Adipocyte (in vitro differentiated cells): Measurements from ENCODE around the gene ADAM23.

Experiments
- DNase-seq: peaks from one replicate; pipeline ENCODE4 v3.0.0-alpha.2; 2015; ENCODE audit warnings: low read depth
- H3K27me3 ChIP-seq: replicated peaks from 2 replicates; pipeline ENCODE4 v1.7.0; 2013; ENCODE audit warnings: mild to moderate bottlenecking, low read length, moderate library complexity; ENCODE audit not compliant: control insufficient read depth, insufficient read depth
- H3K36me3 ChIP-seq: 2 replicates; pipeline ENCODE4 v1.7.0; 2013; ENCODE audit warnings: low read length, mild to moderate bottlenecking, moderate library complexity; ENCODE audit not compliant: control insufficient read depth, insufficient read depth, severe bottlenecking
- H3K4me1 ChIP-seq: 2 replicates; pipeline ENCODE4 v1.7.0; 2013; ENCODE audit warnings: mild to moderate bottlenecking, low read length, moderate library complexity; ENCODE audit not compliant: control insufficient read depth, insufficient read depth
- H3K4me3 ChIP-seq: 2 replicates; pipeline ENCODE4 v1.7.0; 2013; ENCODE audit warnings: mild to moderate bottlenecking, low read length, moderate library complexity
- H3K9ac ChIP-seq: 2 replicates; pipeline ENCODE4 v1.7.0; 2013; ENCODE audit warnings: mild to moderate bottlenecking, low read length, moderate library complexity
- H3K9me3 ChIP-seq: 2 replicates; pipeline ENCODE4 v1.7.0; 2013; ENCODE audit warnings: mild to moderate bottlenecking, low read length, moderate library complexity; ENCODE audit not compliant: control insufficient read depth

Gene ADAM23

GRCh38 chr2:206423147-206423546 is 20.2 kb upstream of the ADAM23 start:
- Histone ChIP-seq H3K4me1 (no peaks in the 10 kb centered on the region), H3K36me3 (no peaks in the 10 kb centered on the region), H3K4me3 (no peak overlapping the region), H3K9me3 (peaks cover 2% of the 10 kb centered on the region), H3K27me3 (peaks cover 8% of the 10 kb centered on the region), H3K9ac (no peak overlapping the region)
- DNase-seq: no peak

DNA sequence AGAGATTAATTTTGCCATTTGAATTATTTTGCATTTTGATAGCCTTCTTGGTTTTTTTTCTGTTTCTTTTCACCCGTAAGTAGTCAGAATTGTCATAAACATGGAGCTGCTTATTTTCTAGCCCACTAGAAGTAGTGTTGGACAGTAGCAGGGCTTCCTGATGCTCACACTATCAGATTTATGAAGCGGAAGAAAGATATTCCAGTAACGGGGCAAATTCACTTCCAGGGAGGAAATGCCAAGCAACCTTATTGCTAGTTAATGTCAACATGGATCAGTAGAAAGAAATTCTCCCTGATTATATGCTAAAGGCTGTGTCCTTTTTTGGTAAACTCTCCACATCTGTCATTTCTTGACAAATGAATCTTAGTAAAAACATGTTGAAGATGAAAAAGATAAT is 19.2 kb upstream of the ADAM23 start:
- peak; percentile 22 for DNase-seq
- H3K4me1 ChIP-seq: no peaks in the 10 kb centered on the region
- H3K9ac ChIP-seq: no peak overlapping the region
- H3K27me3 ChIP-seq: peaks cover 8% of the 10 kb centered on the region
- no peak overlapping the region for H3K4me3 ChIP-seq
- no peaks in the 10 kb centered on the region for H3K9me3 ChIP-seq
- no peaks in the 10 kb centered on the region for H3K36me3 ChIP-seq

DNA sequence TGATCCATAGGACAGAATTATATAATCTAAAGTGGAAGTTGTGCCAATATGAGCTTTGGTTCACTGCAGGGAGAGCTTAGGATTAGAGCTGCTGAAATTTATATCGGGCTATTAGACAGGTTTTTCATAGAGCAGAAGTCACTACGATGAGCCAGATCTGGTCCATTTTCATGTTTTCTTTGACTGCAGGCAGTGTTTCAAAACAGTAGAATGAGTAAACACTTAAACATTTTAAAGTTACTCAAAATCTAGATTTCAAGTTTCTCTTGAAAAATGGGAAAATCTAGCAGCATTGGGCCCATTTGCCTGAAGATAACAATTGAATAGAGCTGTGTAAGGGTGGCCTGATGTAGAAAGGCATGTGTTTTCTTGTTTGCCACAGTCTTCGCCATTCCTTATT is 14.5 kb upstream of the ADAM23 start:
- Histone ChIP-seq H3K4me3 (no peak overlapping the region), H3K9me3 (no peaks in the 10 kb centered on the region), H3K4me1 (no peaks in the 10 kb centered on the region), H3K27me3 (peaks cover 7% of the 10 kb centered on the region), H3K36me3 (no peaks in the 10 kb centered on the region), H3K9ac (no peak overlapping the region)
- peak; percentile 56 for DNase-seq

DNA sequence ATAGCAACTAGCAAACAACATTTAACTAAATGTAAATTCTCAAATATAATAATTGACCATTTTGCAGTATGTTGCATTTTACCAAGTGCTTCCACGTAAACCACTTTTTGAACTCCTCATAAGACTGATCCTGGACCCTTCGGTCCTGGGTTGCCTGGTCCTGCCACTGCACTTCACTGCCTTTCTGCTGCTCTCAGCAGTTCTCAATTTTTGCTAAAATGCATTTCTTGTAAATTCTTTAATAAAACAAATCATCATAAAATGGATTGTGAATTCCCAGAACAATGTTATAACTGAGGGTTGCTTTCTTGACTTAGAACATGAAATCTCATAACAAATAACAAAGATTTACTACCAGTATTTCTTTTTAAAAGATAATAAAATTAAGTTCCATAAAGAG is 12.9 kb upstream of the ADAM23 start:
- no peaks in the 10 kb centered on the region for H3K36me3 ChIP-seq
- H3K4me1 ChIP-seq: no peaks in the 10 kb centered on the region
- DNase-seq: no peak
- H3K4me3 ChIP-seq: no peak overlapping the region
- no peaks in the 10 kb centered on the region for H3K9me3 ChIP-seq
- H3K9ac ChIP-seq: no peak overlapping the region
- H3K27me3 ChIP-seq: no peaks in the 10 kb centered on the region

- H3K4me3 ChIP-seq: no peak overlapping the region
- DNase-seq: no peak
- H3K9ac ChIP-seq: no peak overlapping the region
- no peaks in the 10 kb centered on the region for H3K36me3 ChIP-seq
- H3K27me3 ChIP-seq: no peaks in the 10 kb centered on the region
- H3K9me3 ChIP-seq: no peaks in the 10 kb centered on the region
- H3K4me1 ChIP-seq: no peaks in the 10 kb centered on the region
Measured at GRCh38 chr2:206431439-206431838, 11.9 kb upstream of the ADAM23 start.

DNA sequence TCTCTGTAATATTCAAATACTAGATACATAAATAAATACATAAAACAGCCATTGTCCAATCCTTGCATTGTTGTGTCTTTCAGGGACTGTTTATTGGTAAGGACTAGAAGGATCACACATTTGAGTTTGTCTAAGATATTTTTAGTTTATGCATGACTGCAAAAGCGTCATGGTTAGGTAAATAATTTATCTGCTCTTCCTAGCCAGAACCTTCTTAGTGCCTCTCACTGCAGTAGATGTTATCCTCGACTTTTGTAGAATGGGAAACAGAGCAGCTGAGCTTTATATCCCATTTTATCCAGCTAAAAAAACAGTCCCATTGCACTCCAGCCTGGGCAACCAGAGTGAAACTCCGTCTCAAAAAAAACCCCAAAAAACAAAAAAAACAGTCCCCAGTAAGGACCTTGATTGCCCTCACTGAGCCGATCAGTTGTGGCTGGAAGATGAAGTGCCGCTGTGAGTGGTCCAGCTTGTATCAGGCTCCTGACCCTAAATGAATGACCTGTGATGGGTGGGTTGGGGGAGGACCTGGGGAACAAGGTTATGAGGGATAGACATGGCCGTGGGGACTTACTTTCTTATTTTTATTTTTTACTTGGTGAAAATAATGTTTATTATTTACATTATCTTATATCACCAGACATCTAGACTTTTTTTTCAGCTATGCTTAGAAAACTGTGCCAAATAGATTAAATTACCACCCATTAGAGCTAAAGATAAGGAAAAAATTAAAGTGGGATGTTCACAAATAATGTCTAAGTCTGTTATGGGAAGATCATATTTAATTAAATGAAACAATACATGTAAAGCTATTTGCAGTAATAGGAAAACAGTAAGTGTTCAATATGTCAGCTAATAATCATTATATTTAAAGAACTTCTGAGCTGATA is 10.9 kb upstream of the ADAM23 start:
- no peaks in the 10 kb centered on the region for H3K9me3 ChIP-seq
- no peaks in the 10 kb centered on the region for H3K36me3 ChIP-seq
- peaks cover under 1% of the 10 kb centered on the region for H3K27me3 ChIP-seq
- no peak overlapping the region for H3K9ac ChIP-seq
- no peaks in the 10 kb centered on the region for H3K4me1 ChIP-seq
- DNase-seq: no peak
- H3K4me3 ChIP-seq: no peak overlapping the region

DNA sequence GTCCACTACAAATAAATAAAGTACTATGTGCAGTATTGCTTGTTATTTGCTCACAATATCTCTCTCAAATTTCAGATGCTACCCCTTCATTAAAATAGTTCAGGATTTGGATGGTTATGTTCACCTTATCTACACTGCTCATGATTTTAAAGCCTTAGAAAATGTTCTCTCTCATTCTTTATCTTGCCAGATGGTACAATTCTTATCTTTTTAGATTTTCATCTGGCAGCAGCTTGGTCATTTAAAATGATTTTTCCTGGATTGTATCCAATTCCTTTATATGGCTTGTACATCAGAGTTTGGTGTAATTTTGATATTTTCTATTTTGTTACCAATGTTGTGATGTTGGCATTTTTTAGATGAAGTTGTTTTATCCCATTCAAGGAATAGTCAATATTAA is 10.1 kb upstream of the ADAM23 start:
- Histone ChIP-seq H3K4me1 (peaks cover 1% of the 10 kb centered on the region), H3K9me3 (no peaks in the 10 kb centered on the region), H3K4me3 (no peak overlapping the region), H3K9ac (no peak overlapping the region), H3K36me3 (no peaks in the 10 kb centered on the region), H3K27me3 (peaks cover 6% of the 10 kb centered on the region)
- no peak for DNase-seq

GRCh38 chr2:206433686-206434085 is 9.6 kb upstream of the ADAM23 start:
- H3K36me3 ChIP-seq: no peaks in the 10 kb centered on the region
- H3K9ac ChIP-seq: no peak overlapping the region
- H3K4me3 ChIP-seq: no peak overlapping the region
- no peaks in the 10 kb centered on the region for H3K9me3 ChIP-seq
- peaks cover 6% of the 10 kb centered on the region for H3K27me3 ChIP-seq
- peaks cover 6% of the 10 kb centered on the region for H3K4me1 ChIP-seq
- DNase-seq: no peak

DNA sequence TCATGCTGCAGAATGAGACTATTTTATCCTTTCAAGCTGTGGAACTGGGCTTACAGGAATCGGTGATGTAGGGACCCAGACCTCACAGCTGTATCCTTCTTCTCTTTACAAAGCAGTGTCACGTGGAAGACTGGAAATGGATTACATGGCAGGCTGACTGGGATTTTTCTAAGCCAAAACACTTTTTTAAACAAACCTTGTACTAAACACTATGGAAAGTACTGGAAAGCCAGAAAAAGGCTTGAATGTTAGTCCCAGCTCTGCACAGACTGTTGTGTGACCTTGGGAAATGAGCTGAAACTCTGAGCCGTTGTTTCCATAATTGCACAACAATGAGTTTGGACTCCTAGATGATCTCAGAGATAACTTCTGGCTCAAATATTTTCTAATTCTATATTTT is 7.6 kb upstream of the ADAM23 start:
- Histone ChIP-seq H3K4me3 (no peak overlapping the region), H3K9me3 (no peaks in the 10 kb centered on the region), H3K4me1 (peaks cover 8% of the 10 kb centered on the region), H3K36me3 (no peaks in the 10 kb centered on the region), H3K9ac (no peak overlapping the region), H3K27me3 (peaks cover 6% of the 10 kb centered on the region)
- peak; percentile 75 for DNase-seq

GRCh38 chr2:206438196-206438724 is 5.1 kb upstream of the ADAM23 start:
- no peak overlapping the region for H3K4me3 ChIP-seq
- peaks cover 14% of the 10 kb centered on the region for H3K4me1 ChIP-seq
- H3K9me3 ChIP-seq: no peaks in the 10 kb centered on the region
- H3K36me3 ChIP-seq: no peaks in the 10 kb centered on the region
- H3K9ac ChIP-seq: no peak overlapping the region
- peaks cover 16% of the 10 kb centered on the region for H3K27me3 ChIP-seq
- DNase-seq: no peak

DNA sequence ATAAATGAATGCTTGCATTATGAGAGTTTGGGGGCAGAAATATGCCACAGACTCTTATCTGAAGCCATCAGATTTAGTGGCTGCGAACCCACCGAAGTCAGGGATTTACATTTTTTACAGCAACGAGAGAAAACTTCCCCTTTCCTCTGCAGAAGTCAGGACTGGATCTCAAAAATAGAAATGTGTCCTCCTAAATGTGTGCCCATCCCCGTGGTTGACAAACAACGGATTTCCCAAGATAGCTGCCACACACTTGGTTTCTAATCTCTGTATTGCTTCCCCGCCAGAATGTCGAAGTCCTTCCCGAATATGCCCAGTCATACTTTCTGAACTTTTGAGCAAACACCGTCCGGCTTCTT is 879 bp upstream of the ADAM23 start:
- H3K27me3 ChIP-seq: peaks cover 16% of the 10 kb centered on the region
- H3K4me1 ChIP-seq: peaks cover 14% of the 10 kb centered on the region
- peak overlapping the region; percentile 81 for H3K4me3 ChIP-seq
- DNase-seq: no peak
- H3K9me3 ChIP-seq: no peaks in the 10 kb centered on the region
- H3K36me3 ChIP-seq: no peaks in the 10 kb centered on the region
- peak overlapping the region; percentile 22 for H3K9ac ChIP-seq
